ENCODE results near the gene TMEM89. TPM values are rescaled to one million over a fixed set of nuclear protein-coding genes. Genes with fewer than 3 reads are reported as not detected.

Gene TMEM89
- total and polyA plus RNA-seq, 2 donors from 2014 or later = not detected

DNA sequence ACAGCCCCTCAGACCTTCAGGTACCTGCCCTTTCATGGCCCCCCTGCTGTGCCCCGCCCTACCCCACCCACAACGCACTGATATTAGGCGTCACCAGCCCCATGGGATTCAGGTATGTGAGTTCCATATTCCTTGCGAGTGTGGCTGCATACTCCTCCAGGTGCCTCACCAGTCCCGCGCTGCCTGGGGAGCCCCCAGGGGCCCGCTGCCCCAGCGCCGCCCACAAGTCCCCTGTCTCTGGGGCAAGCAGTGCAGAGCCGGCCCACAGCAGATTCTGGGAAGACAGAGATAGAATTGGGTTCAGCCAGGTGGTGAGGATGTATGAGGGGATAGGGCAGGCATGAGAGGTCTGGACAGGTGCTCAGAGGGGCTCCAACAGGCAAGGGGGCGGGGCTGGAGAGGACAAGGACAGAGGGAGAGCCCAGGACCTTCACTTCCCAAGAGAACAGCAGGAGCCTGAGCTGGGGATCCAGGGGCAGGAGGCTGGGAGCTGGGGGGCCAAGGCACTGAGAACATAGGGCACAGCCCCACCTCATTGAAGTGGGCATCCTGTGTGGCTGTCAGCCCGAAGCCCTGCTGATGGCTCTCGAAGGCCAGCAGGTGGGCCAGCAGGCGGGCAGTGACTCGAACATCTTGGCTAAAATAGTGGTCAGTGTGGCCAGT, 26.8 kb upstream of the TMEM89 start:
- no peak overlapping the region for H3K4me3 ChIP-seq (ENCODE audit: low read length in 3 of 3)
- H3K9me3 ChIP-seq (ENCODE audit: control insufficient read depth in 2 of 3, insufficient read depth in 1 of 3, low read length in 3 of 3) = no peaks in the 10 kb centered on the region
- TF ChIP-seq, protein P1, sequence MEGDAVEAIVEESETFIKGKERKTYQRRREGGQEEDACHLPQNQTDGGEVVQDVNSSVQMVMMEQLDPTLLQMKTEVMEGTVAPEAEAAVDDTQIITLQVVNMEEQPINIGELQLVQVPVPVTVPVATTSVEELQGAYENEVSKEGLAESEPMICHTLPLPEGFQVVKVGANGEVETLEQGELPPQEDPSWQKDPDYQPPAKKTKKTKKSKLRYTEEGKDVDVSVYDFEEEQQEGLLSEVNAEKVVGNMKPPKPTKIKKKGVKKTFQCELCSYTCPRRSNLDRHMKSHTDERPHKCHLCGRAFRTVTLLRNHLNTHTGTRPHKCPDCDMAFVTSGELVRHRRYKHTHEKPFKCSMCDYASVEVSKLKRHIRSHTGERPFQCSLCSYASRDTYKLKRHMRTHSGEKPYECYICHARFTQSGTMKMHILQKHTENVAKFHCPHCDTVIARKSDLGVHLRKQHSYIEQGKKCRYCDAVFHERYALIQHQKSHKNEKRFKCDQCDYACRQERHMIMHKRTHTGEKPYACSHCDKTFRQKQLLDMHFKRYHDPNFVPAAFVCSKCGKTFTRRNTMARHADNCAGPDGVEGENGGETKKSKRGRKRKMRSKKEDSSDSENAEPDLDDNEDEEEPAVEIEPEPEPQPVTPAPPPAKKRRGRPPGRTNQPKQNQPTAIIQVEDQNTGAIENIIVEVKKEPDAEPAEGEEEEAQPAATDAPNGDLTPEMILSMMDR (IDR thresholded peaks at IDR 0.05; ENCODE audit: borderline replicate concordance, extremely low read depth, insufficient read depth) = no peak
- H3K9ac ChIP-seq (ENCODE audit: low read length in 3 of 3) = no peak overlapping the region
- H3K27ac ChIP-seq (ENCODE audit: low read depth in 2 of 2, low read length in 2 of 2) = no peak overlapping the region
- no peak for DNase-seq
- no peaks in the 10 kb centered on the region for H3K4me1 ChIP-seq (ENCODE audit: control insufficient read depth in 2 of 3, insufficient read depth in 2 of 3, low read depth in 1 of 3, low read length in 3 of 3)
- no peaks in the 10 kb centered on the region for H3K36me3 ChIP-seq (ENCODE audit: control insufficient read depth in 2 of 3, insufficient read depth in 3 of 3, low read length in 3 of 3)
- H3K27me3 ChIP-seq (ENCODE audit: control insufficient read depth, insufficient read depth, low read length) = no peaks in the 10 kb centered on the region
- intact Hi-C loops (cut with DNase I) = no loop called here
- FAIRE-seq = no peak

DNA sequence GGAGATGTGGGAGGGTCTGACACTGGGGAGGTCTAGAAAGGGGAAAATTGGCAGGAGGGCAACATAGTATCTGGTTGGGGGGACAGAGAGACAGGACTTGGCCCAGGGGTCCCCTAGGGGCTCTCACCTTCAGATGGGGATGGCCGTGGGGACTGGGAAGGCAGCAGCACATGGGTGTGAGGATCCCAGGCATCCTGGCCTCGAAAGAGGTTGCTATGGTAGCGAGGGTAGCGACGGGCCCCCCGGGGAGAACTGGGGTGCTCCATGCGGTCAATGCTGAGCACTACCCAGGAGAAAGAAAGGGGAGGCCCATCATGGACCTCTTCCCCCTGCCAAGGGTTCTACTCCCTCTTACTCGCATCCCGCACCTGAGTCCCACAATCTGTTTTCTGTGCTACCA, 26.1 kb upstream of the TMEM89 start:
- intact Hi-C loops (cut with DNase I) = no loop called here
- no peaks in the 10 kb centered on the region for H3K9me3 ChIP-seq (ENCODE audit: control insufficient read depth in 2 of 3, insufficient read depth in 1 of 3, low read length in 3 of 3)
- TF ChIP-seq, protein P1 (IDR thresholded peaks at IDR 0.05; ENCODE audit: borderline replicate concordance, extremely low read depth, insufficient read depth) = no peak
- H3K4me3 ChIP-seq (ENCODE audit: low read length in 3 of 3) = no peak overlapping the region
- H3K27ac ChIP-seq (ENCODE audit: low read depth in 2 of 2, low read length in 2 of 2) = no peak overlapping the region
- no peaks in the 10 kb centered on the region for H3K36me3 ChIP-seq (ENCODE audit: control insufficient read depth in 2 of 3, insufficient read depth in 3 of 3, low read length in 3 of 3)
- no peaks in the 10 kb centered on the region for H3K4me1 ChIP-seq (ENCODE audit: control insufficient read depth in 2 of 3, insufficient read depth in 2 of 3, low read depth in 1 of 3, low read length in 3 of 3)
- no peaks in the 10 kb centered on the region for H3K27me3 ChIP-seq (ENCODE audit: control insufficient read depth, insufficient read depth, low read length)
- no peak overlapping the region for H3K9ac ChIP-seq (ENCODE audit: low read length in 3 of 3)
- DNase-seq = no peak
- FAIRE-seq = no peak

DNA sequence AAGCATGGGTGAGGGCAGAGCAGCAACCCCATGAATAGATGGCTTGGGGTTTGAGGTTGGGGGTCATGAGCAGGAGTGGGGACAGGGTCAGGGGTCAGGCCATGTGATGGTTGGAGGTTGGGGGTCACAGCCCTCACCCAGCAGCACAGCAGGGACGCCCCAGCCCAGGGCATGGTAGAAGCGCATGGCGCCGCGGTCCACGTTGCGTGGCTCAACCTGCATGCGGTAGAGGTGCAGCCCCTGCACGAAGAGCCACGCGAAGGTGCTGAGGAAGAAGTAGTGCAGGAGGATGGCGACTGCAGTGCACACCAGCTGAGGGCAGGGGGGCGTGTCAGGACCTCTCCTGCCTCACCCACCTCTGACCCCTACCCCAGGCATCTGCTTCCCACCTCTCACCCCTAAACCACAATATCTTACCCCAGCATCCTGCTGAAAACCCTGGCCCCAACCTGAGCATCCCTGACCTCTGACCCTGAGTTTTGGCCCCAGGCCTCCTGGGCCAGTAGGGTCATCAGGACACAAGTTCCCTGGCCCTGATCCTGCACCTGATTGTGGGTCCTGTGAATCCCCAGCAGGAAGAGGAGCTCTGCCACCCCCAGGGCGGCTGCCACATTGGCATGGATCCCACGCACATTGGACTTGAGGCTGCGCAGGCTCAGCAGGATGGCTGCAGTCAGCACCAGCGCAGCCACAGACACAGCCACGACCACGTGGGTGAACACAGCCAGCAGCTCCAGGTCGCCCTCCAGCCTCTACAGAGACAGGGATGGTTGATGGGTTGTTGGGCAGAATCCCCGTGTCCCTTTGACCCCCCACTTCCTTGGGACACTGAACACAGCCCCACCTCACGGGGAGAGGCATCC, 23.6 kb upstream of the TMEM89 start:
- no peak for FAIRE-seq
- Histone ChIP-seq H3K27me3 (ENCODE audit: control insufficient read depth, insufficient read depth, low read length) (no peaks in the 10 kb centered on the region), H3K27ac (ENCODE audit: low read depth in 2 of 2, low read length in 2 of 2) (no peak overlapping the region), H3K4me3 (ENCODE audit: low read length in 3 of 3) (no peak overlapping the region), H3K4me1 (ENCODE audit: control insufficient read depth in 2 of 3, insufficient read depth in 2 of 3, low read depth in 1 of 3, low read length in 3 of 3) (no peaks in the 10 kb centered on the region), H3K9ac (ENCODE audit: low read length in 3 of 3) (no peak overlapping the region), H3K36me3 (ENCODE audit: control insufficient read depth in 2 of 3, insufficient read depth in 3 of 3, low read length in 3 of 3) (no peaks in the 10 kb centered on the region), H3K9me3 (ENCODE audit: control insufficient read depth in 2 of 3, insufficient read depth in 1 of 3, low read length in 3 of 3) (no peaks in the 10 kb centered on the region)
- TF ChIP-seq, protein P1 (IDR thresholded peaks at IDR 0.05; ENCODE audit: borderline replicate concordance, extremely low read depth, insufficient read depth) = no peak
- intact Hi-C loops (cut with DNase I) = no loop called here
- no peak for DNase-seq
